NCI-H1436 (cell line): ENCODE results near the gene SLIT3.
"Not testable (repeated sequence)": the region's sequence is repeated elsewhere in the genome, so short reads cannot be mapped to it uniquely, and the experiment has no call there.

ENCODE experiments used
- DNase-seq: peaks from one replicate; lab custom pipeline; 2025; lab: John Stamatoyannopoulos, UW

The SLIT3 gene

DNA sequence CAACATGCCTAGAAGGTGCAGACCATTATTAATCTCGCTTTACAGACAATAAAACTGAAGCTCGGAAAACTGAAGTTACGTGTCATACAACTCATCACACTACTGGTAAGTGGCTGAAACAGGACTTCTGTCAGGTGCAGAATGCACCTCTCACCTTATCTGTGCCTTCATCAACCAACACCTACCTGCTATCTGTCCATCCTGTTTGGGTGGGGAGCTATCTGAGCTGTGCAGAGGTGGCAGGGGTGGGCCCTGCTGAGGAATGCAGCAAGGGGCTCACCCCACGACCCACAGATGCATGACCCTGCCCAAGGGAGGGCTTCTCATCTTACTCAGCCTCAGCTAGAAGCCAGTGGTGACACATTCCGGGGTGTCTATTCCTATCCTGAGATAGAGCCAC lies 81.6 kb downstream of the SLIT3 start:
- DNase-seq: no peak

DNA sequence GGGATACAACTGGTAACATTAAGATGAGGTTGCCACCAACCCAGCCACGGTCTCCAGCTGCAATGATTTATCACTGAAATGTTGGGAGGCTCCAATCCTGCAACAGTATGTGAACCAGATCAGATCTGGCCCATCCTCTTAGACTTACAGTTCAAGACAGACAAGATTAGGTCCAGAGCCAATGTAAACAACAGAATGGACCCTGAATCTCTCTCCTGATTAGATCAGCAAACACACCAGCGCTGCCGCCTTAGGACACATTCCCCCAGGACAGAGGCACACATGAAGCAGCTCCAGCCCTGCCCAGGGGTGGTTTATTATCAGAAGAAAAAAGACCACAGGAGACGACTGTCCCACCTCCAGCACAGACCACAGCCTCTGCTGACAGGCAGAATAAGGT lies 82.1 kb downstream of the SLIT3 start:
- DNase-seq: no peak

DNA sequence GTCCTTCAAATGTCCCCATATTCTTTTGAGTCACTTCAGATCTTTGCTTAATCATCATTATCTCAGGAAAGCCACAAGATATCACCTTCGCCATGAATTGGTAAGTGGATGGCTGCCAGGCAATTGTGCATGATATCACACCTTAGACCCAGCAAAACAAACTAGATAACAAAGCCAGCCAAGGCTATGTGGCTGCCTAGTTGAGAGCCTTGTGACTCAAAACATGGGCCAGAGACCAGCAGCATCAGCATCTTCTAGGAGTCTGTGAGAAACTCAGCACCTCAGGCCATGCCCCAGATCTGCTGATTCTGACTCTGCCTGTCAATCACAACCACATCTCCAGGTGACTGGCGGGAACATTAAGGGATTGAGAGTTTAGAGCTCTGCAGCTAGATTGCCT lies 82.8 kb downstream of the SLIT3 start:
- no peak for DNase-seq

DNA sequence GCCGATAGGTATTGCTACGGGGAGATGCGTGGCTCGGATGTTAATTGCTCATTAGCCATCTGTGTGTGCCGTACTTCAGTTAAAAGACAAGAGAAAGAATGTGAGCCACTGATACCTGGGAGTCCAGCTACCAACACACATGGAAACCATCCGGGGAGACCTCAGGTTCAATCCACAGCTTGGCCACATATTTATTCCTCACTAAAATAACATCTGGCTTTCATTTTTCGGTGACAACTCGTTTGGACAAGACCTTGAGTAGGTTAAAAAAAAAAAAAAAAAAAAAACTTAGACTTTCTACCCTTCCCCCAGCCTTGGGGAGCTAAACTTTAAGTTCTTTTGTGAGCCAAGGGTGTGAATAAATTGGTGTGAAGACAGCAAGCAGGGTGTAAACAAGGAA lies 84.1 kb downstream of the SLIT3 start:
- no peak for DNase-seq

DNA sequence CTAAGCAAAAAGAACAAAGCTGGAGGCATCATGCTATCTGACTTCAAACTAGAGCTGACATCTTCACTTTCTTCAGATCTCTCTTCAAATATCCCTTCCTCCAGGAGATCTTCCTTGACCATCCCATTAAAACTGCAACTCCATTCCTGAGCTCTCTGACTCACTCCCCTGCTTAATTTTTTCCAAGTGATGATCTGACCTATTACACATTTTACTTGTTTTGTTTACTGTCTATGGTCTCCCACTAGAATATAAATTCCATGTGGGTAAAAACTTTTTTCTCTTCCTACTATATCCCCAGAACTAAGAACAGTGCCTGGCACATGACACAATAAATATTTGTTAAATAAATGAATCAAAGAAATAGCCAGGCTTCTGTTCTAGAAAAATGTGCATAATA lies 87.5 kb downstream of the SLIT3 start:
- no peak for DNase-seq

DNA sequence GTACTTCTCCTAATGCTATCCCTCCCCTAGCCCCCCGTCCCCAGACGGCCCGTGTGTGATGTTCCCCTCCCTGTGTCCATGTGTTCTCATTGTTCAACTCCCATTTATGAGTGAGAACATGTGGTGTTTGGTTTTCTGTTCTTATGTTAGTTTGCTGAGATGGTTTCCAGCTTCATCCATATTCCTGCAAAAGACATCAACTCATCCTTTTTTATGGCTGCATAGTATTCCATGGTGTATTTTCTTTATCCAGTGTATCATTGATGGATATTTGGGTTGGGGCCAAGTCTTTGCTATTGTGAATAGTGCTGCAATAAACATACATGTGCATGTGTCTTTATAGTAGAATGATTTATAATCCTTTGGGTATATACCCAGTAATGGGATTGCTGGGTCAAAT lies 89.2 kb downstream of the SLIT3 start:
- DNase-seq: not testable (repeated sequence)

DNA sequence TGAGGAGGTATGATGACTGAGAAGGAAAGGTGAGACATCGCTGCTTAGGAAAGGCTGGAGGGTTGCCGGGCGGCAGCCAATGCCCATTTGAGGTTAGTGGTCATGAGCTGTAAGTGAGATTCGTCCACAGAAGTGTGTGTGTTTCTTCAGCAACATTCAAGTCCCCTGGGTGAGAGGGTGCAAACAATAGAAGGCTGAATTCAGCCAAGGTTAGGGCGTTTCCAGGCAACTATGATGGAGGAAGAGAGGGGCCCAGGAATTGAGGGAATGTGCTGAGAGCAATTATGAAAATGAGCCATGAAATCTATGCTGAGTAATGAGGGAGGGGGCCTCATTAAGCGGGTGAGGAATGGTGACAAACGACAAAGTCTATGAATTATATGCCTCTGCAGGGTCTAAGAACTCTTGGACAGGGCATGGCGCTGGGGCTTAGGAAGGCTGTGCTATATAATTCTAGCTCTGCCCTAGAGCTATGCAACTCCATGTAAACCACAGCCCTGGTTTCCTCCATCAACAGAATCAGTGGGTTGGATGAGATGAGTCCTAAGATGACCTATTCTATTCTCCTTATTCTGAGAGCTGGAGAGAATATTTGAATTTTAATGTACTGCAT lies 96.0 kb downstream of the SLIT3 start:
- no peak for DNase-seq

DNA sequence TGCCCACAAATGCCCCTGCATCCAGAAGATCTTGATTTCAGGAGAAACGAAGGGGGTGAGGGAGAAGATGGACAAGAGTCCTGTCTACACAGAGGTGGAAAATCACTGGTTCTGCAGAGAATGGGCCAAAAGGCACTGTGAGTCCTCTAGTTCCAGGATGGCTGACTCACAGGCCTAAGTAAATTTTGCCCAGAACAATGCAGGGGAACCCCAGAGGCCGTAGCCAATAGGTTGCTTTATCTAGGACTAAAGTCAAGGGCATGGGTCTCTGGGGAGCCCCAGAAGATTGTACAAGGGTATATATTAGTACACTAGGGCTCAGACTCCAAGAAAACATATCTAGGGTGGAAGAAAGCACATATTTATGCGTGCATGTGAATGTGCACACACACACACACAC lies 98.0 kb downstream of the SLIT3 start:
- no peak for DNase-seq

DNA sequence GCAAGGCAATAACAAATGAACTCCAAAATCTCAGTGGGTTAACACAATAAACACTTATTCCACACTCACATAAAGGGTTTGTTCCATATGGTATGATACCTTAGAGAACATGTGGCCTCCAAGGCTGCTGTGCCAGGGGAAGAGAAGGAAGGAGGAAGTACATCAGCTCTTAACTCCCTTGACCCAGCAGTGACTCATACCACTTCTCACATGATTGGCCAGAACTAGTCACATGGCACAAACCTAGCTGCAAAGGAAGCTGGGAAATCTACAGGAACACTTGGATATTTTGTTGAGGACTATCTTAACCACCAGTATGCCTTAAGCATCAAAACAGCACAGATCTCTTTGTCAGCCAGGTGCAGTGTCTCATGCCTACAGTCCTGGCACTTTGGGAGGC lies 99.3 kb downstream of the SLIT3 start:
- DNase-seq: no peak

DNA sequence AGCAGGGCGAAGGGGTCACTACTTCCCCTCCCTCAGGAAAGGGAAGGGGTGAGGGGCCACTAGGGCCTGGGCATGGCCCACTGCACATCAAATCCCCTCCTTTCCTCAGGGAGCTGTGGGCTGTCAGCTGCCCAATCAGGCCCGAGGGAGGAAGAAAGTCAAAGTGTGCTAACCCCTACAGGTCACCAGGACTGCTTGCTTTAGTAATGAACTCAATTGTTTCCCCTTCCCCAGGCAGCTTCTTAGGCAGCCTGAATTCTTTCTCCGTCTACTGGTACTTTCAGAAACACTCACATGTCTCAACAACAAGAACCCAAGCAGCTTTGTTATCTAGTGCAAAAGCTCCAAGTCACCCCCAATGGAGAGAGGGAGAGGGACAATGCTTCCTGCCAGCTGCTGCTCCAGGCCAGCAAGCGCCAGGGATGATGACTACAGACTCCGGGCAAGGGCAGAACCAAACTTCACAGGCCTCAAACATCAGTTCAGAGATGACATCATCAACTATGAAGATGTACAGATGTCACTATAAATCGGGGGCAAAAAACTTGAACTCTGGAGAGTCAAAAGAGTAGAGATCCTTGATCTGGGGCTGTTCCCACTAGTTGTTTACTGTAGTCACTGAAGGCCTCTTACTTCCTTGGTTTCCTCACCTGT lies 100.7 kb downstream of the SLIT3 start:
- no peak for DNase-seq

DNA sequence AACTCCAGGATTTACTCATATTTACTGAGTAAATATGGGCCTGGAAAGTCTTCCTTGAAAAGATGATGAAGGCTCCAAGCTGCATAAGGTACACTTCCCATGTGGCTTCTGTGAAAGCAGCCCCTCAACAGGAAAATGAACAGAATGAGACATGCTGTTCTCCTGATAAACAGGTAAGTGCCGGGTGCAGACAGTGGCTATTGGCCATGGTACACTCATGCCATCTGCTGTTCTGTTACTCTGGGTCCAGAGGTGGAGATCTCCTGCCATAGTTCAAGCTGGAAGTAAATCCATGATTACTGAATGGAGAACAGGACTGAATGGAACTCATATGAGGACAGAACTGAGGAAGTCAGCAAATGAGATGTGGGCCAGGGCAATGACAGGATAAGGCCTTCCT lies 103.6 kb downstream of the SLIT3 start:
- no peak for DNase-seq

DNA sequence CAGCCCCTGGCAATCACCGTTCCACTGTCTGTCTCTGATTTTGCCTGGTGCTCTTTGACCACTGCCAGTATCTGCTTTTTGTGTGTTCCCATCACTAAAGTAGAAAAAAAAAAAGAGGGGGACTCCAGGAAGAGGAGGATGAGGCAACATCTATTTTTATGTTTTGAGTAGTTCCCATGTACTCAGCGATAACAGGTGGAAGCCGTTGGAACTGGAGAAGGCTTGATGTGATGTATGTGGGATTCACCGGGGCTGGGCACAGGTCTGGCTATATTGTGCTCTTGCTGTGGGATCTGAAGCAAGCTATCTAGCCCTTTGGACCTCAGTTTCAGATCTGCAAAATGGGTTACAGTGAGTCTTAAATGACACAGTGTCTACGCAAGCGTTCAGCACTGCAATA lies 104.9 kb downstream of the SLIT3 start:
- DNase-seq: no peak

DNA sequence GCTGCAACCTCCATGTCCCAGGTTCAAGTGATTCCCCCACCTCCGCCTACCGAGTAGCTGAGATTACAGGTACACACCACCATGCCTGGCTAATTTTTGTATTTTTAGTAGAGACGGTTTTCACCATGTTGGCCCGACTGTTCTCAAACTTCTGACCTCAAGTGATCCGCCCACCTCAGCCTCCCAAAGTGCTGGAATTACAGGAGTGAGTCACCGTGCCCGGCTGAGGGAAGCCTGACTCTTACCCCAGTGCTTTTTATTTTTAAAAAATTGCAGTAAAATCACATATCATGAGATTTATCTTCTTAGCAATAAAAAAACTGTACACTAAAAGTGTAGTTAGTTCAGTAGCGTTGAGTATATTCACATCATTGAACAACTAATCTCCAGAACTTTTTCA lies 105.3 kb downstream of the SLIT3 start:
- DNase-seq: no peak

DNA sequence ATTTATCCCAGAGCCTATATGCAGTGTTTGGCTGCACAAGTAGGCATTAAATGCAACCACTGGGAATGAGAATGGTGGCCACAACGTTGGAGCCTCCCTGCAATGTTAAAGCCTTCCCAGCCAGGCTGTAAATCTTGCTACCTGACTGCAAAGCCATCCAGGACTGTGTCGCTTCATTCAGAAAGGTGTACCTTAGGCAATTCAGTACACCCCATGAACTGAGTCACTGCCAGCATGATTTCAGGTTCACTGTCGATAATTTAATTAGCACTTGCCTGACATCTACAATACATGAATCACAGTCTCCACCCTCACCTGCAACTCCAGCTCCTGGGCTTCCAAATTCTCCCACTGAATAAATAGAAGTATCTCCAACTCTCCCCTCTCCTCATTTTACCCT lies 108.4 kb downstream of the SLIT3 start:
- no peak for DNase-seq

DNA sequence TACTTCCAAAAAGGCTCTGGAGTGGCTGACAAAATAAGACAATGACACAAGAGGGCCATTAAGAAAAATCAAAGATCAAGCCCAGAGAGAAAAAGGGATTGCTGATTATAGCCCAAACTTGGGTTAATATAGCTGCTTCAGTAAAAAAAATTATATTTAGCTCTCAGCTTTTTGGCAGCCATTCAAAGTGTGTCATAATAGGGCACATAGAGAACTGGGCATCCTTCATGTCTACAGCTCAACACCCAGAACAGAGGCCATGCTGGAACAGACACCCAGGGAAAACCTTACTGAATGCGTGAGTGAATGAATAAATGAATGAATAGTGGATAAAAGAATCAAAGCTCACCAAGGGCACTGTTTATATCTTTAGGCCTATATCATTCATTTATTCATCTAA lies 110.1 kb downstream of the SLIT3 start:
- no peak for DNase-seq

DNA sequence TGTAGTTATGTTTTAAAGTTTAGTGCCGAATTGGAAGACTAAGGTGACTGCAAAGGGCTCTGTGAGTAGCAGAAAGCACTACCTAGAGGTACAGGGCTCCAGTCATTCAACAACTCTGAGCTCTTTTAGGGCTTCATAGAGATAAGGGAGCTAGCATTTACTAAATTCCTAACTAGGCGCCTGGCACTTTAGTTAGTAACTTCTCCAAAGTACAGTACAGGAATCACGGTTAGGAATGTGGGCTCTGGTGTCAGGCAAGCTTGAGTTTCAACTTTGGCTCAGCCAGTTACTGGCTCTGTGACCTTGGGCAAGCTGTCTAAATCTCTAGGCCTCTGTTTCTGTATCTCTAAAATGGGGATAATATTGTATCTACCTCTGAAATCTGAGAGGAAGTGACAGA lies 115.3 kb downstream of the SLIT3 start:
- no peak for DNase-seq

DNA sequence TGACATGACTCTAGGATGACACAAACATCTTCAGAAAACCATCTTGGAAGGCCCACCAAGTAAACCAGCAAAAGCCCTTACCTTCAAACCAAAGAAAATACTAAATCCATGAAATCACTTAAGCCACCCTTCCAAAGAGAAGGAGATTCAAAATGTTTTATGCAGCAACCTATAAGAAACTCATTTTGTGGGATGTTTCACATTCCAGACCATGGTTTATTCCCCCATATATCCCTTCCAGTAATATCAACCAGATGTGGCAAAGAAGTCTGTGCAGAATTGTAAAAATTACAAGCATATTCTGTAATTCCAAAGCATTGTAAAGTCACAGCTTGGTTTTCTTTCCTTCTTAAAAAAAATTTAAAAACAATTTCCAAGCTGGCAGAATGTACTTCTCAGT lies 117.4 kb downstream of the SLIT3 start:
- DNase-seq: no peak

DNA sequence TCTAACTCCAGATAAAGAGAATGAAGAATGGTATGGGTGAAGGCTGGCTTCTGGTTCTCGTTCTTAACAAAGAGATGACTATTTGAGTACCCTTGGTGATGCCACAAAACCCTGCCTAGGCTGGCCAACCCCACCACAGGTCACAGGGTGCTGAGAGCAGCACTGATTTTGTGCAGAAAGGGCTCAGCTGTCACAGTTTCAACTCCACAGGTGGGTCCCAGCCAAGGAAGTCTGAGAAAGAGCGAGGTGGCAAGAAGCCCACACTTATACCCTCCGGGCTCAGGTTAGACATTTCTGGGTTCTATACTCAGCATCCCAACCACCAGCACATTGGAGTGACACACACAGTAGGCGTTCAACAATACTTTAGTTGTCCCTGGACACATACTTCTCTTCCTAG lies 118.1 kb downstream of the SLIT3 start:
- no peak for DNase-seq

DNA sequence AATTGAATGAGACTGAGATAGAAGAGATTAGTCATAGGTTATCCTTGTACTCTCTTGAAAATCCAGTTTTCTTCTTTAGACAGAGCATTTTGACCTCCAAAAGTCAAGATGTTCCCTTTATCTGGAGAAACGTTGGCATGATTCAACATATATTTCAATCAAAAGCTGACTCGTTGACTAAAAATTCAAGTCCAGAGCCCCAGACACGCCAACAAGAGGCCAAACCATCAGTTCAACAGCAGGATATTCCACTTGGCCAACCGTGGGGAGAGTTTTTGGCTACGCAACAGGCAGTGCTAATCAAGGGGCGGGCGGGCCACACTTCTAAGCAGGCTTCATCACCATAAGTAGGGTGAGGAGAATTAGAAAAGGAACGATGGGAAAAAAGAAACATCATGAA lies 119.1 kb downstream of the SLIT3 start:
- DNase-seq: no peak

DNA sequence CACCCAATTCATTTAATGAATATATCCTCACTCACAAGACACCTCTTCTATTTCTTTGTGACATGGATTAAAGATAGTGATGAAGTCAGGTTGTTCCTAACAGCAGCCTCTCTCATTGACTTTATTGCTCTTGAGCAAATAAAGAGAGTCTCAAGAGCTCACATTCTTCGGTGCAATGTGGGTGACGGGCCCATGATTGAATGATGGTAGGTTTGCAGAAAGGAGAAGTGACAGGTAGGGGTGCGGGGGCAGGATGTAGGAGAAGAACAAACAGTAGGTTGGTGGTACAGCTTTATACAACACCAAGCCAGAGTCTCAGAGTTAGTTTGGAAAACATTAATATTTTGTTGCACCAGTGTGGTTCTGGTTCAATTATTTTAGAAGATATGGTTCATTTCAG lies 122.2 kb downstream of the SLIT3 start:
- DNase-seq: no peak

DNA sequence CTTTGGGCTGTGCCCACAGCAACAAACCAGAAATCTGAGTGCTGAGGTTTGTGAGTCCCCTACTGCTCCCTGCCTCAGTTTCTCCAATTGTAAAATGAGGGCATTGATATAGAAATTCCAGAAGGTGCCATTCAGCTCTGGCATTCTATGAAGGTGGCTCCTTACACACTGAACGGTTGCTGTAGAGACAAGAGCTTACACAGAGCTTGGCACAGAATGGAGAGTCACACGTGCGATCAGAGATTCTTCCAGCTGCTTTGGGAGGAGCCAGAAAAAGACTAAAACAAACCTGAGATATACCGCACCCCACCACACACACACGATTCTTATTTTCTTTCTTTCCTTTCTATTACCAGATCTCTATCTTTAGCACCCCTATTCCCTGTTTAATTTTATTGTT lies 122.7 kb downstream of the SLIT3 start:
- DNase-seq: no peak

DNA sequence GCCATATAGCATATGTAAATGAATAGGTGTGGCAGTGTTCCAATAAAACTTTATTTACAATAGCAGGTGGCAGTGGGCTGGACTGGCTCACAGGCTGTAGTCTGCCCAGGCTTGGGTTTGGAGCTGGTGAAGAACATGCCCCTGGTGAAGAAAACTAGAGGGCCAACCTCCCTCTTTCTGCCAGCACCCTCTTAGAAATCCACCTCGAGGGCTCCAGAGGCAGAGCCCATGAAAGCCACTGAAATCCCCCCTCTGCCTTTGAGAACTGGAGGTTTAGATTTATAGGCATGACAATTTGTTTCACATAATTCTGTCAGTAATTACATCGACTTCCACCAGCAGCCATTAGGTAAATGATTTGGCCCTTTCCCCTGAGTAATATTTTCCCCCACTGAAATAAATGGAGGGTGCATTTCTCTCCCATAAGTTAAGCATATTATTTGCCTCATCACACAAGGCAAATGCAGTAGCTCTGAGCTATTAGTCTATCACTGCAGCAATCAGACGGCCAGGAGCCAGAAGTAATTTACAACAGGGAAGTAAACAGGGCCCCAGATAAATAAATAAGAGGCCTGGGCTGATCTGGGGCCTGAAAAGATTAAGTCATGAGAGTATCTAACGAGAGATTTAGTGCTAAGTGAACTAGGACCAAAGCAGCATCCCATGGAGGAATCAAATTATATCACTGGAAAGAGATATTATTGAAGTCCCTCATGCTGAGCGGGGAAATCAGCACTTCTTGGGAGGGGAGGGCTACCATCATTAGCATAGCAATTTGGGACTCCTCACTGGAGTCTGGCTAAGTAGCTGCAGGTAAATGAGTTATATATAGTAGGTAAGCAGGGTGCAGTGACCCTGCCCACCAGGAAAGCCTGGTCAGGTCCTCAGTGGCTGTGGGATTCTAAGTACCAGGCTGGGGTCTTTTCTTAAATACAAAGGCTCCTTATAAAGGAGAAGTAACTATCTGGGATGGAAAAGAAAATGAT lies 123.9 kb downstream of the SLIT3 start:
- no peak for DNase-seq

DNA sequence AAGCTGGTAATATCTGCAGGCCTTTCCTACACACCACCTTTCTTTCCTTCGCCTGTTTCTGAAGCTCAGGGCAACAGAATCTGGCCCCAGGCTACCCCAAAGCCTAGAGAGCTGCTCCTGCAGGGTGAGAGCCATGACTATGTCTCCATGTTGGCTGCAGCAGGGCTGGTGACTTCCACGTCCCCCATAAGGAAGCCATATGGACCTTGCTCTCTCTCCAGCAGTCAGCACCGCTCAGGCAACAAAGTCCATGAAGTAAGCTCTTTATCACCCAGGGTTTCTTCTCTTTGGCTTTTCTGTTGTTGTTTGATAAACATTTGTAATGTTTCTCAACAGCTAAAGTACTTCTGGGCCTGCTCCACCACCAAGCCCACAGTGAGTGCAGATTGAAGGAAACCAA lies 125.2 kb downstream of the SLIT3 start:
- no peak for DNase-seq
